Sciatic nerve (tissue), 2 donors: ENCODE measurements around the gene ZNF326. TPM values are rescaled to one million over a fixed set of nuclear protein-coding genes. Genes with fewer than 3 reads are reported as not detected.
A peak's percentile ranks its signal among the peaks of the same experiment; 100 is the strongest.

Experiments used
- ATAC-seq: fragments of 200-7000 bp; cut with Tn5 transposase; one replicate; pipeline ENCODE4 v1.9.1; 2020; ENCODE audit warnings: mild to moderate bottlenecking, moderate library complexity
- DNase-seq: peaks from one replicate; pipeline ENCODE4 v3.0.0-alpha.2; 2020; ENCODE audit warnings: low spot score
- intact Hi-C: fragments of 100-400 bp; cut with DNase I; formaldehyde crosslinking; loops from one replicate; pipeline ENCODE4 v1.14.2; 2022
- total RNA-seq: library from RNA; stranded (reverse); fragmentation: NEBNext Ultra II Directional; extraction: Animal tissue kit (Norgen Biotek cat#: 25700); gene quantifications from one replicate; pipeline ENCODE4 v1.2.1, GENCODE V29; 2021
- donor health status: DM: no; HTN: no; CAD: no.
- donor health status: DM: no; HTN: no; CAD: no.

The ZNF326 gene
- 26.3 TPM for total RNA-seq

GRCh38 chr1:89994805-89995597 is at the start of gene ZNF326:
ZNF326 (plus strand) TSS chr1:89995110; CDS start chr1:89995258, 148 bp downstream.
- intact Hi-C loops, result no loop called here
- ATAC-seq, result peak; percentile 100
- peak; percentile 97 for DNase-seq

GRCh38 chr1:89945852-89946476 is 48.9 kb upstream of the ZNF326 start:
- intact Hi-C loops, result no loop called here
- no peak for ATAC-seq
- no peak for DNase-seq

GRCh38 chr1:89946532-89946931 is 48.4 kb upstream of the ZNF326 start:
- intact Hi-C loops, result no loop called here
- DNase-seq (no peak), ATAC-seq (no peak)

- ATAC-seq (peak; percentile 41), DNase-seq (no peak)
- intact Hi-C loops, result no loop called here
Observed at GRCh38 chr1:89948722-89949345, 46.1 kb upstream of the ZNF326 start.

GRCh38 chr1:89949991-89950624 is 44.8 kb upstream of the ZNF326 start:
- intact Hi-C loops, result no loop called here
- ATAC-seq, result no peak
- no peak for DNase-seq

- no peak for ATAC-seq
- intact Hi-C loops, result no loop called here
Observed at GRCh38 chr1:89950703-89951102, 44.2 kb upstream of the ZNF326 start.

GRCh38 chr1:89951766-89952604 is 42.9 kb upstream of the ZNF326 start:
- no peak for ATAC-seq
- intact Hi-C loops, result no loop called here
- no peak for DNase-seq

More at GRCh38 chr1:89950703-89951102, 44.2 kb upstream of the ZNF326 start:
- no peak for DNase-seq

- DNase-seq, result no peak
- no peak for ATAC-seq
- intact Hi-C loops, result no loop called here
Observed at GRCh38 chr1:89952605-89953130, 42.2 kb upstream of the ZNF326 start.

- no peak for ATAC-seq
Observed at GRCh38 chr1:89953131-89953626, 41.7 kb upstream of the ZNF326 start.

GRCh38 chr1:89953929-89954328 is 41.0 kb upstream of the ZNF326 start:
- intact Hi-C loops, result no loop called here
- ATAC-seq, result no peak
- no peak for DNase-seq

More at GRCh38 chr1:89953131-89953626, 41.7 kb upstream of the ZNF326 start:
- intact Hi-C loops, result no loop called here
- DNase-seq, result no peak

- no peak for DNase-seq
- intact Hi-C loops, result no loop called here
- ATAC-seq, result no peak
Observed at GRCh38 chr1:89954401-89954800, 40.5 kb upstream of the ZNF326 start.

GRCh38 chr1:89955311-89956205 is 39.4 kb upstream of the ZNF326 start:
- DNase-seq (no peak), ATAC-seq (no peak)
- intact Hi-C loops, result no loop called here

GRCh38 chr1:89957107-89957506 is 37.8 kb upstream of the ZNF326 start:
- no peak for DNase-seq
- intact Hi-C loops, result no loop called here
- ATAC-seq, result peak; percentile 93

- ATAC-seq (no peak), DNase-seq (no peak)
- intact Hi-C loops, result no loop called here
Observed at GRCh38 chr1:89958851-89959654, 35.9 kb upstream of the ZNF326 start.

- DNase-seq (no peak), ATAC-seq (no peak)
- intact Hi-C loops, result no loop called here
Observed at GRCh38 chr1:89959719-89960118, 35.2 kb upstream of the ZNF326 start.

GRCh38 chr1:89962024-89962741 is 32.7 kb upstream of the ZNF326 start:
- intact Hi-C loops, result no loop called here
- ATAC-seq (no peak), DNase-seq (no peak)
